DMS53 (cell line): ENCODE data around the gene IGFBP2.

ENCODE experiments used
- DNase-seq: peaks from one replicate; lab custom pipeline; 2025; lab: John Stamatoyannopoulos, UW

Gene IGFBP2

GRCh38 chr2:216636551-216637450, 3.6 kb downstream of the IGFBP2 start:
- DNase-seq = peak; percentile 12

- DNase-seq = no peak
Measured at GRCh38 chr2:216637472-216637871, 4.3 kb downstream of the IGFBP2 start.

- no peak for DNase-seq
Measured at GRCh38 chr2:216643986-216644659, 10.9 kb downstream of the IGFBP2 start.

- DNase-seq = no peak
Measured at GRCh38 chr2:216644842-216645635, 11.8 kb downstream of the IGFBP2 start.

GRCh38 chr2:216645636-216645950, 12.4 kb downstream of the IGFBP2 start:
- no peak for DNase-seq

GRCh38 chr2:216646116-216646515, 12.9 kb downstream of the IGFBP2 start:
- no peak for DNase-seq

GRCh38 chr2:216648105-216648504, 14.9 kb downstream of the IGFBP2 start:
- DNase-seq = no peak

- DNase-seq = no peak
Measured at GRCh38 chr2:216649574-216649973, 16.4 kb downstream of the IGFBP2 start.

- no peak for DNase-seq
Measured at GRCh38 chr2:216650626-216651257, 17.5 kb downstream of the IGFBP2 start.

GRCh38 chr2:216651351-216651881, 18.2 kb downstream of the IGFBP2 start:
- no peak for DNase-seq

- no peak for DNase-seq
Measured at GRCh38 chr2:216652566-216652965, 19.3 kb downstream of the IGFBP2 start.

GRCh38 chr2:216653093-216653799, 20.0 kb downstream of the IGFBP2 start:
- no peak for DNase-seq

GRCh38 chr2:216653931-216654365, 20.7 kb downstream of the IGFBP2 start:
- DNase-seq = peak; percentile 46

- no peak for DNase-seq
Measured at GRCh38 chr2:216654528-216655052, 21.4 kb downstream of the IGFBP2 start.

GRCh38 chr2:216657086-216657855, 24.1 kb downstream of the IGFBP2 start:
- no peak for DNase-seq

GRCh38 chr2:216657980-216658379, 24.8 kb downstream of the IGFBP2 start:
- DNase-seq = no peak

- DNase-seq = no peak
Measured at GRCh38 chr2:216658757-216659156, 25.5 kb downstream of the IGFBP2 start.

GRCh38 chr2:216659276-216659675, 26.1 kb downstream of the IGFBP2 start:
- no peak for DNase-seq

GRCh38 chr2:216660496-216660895, 27.3 kb downstream of the IGFBP2 start:
- DNase-seq = no peak

GRCh38 chr2:216661051-216661450, 27.8 kb downstream of the IGFBP2 start:
- no peak for DNase-seq
